Measurements from ENCODE around the gene CHST2.

GRCh38 chr3:143165211-143165610 is 45.6 kb downstream of the CHST2 start:
- TF ChIP-seq, protein P1, sequence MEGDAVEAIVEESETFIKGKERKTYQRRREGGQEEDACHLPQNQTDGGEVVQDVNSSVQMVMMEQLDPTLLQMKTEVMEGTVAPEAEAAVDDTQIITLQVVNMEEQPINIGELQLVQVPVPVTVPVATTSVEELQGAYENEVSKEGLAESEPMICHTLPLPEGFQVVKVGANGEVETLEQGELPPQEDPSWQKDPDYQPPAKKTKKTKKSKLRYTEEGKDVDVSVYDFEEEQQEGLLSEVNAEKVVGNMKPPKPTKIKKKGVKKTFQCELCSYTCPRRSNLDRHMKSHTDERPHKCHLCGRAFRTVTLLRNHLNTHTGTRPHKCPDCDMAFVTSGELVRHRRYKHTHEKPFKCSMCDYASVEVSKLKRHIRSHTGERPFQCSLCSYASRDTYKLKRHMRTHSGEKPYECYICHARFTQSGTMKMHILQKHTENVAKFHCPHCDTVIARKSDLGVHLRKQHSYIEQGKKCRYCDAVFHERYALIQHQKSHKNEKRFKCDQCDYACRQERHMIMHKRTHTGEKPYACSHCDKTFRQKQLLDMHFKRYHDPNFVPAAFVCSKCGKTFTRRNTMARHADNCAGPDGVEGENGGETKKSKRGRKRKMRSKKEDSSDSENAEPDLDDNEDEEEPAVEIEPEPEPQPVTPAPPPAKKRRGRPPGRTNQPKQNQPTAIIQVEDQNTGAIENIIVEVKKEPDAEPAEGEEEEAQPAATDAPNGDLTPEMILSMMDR (IDR thresholded peaks at IDR 0.05) = no peak
- TF ChIP-seq POLR2AphosphoS5 (IDR thresholded peaks at IDR 0.05) = no peak
- no peak for TF ChIP-seq POLR2A (IDR thresholded peaks at IDR 0.05)
- no peak for TF ChIP-seq EP300 (IDR thresholded peaks at IDR 0.05)
